ENCODE results near the gene ILF3.

- no peak for TF ChIP-seq CTCF (IDR thresholded peaks at IDR 0.05; ENCODE audit: low read depth, low read length, poor library complexity, severe bottlenecking)
- TF ChIP-seq EZH2phosphoT487 (IDR thresholded peaks at IDR 0.05; ENCODE audit: borderline replicate concordance, low read length): no peak
Measured at GRCh38 chr19:10683582-10683981, 29.4 kb downstream of the ILF3 start.
